ENCODE data around the gene RAB4A. TPM values are rescaled to one million over a fixed set of nuclear protein-coding genes. Genes with fewer than 3 reads are reported as not detected.
A peak's percentile ranks its signal among the peaks of the same experiment; 100 is the strongest.

RAB4A gene
- total RNA-seq, 4 donors from 2014 or later: 24.1 to 50.7 (median 43.0) TPM

- TF ChIP-seq POLR2A (IDR thresholded peaks at IDR 0.05): no peak
- TF ChIP-seq CTCF (IDR thresholded peaks at IDR 0.05): peak in 5 of 6 experiments; percentile 29 to 60 (median 44)
- Histone ChIP-seq H3K36me3 (no peaks in the 10 kb centered on the region), H3K9me3 (no peaks in the 10 kb centered on the region), H3K27me3 (peaks cover 0 to 7% (median 0%) of the 10 kb centered on the region in 4 donors), H3K4me1 (peaks cover 7 to 22% (median 9%) of the 10 kb centered on the region in 3 donors), H3K27ac (no peak overlapping the region), H3K4me3 (no peak overlapping the region)
- no peak for DNase-seq
- WGBS, 2 donors: 73 to 82% methylated on average over 1 of the region's 1 CpG
- intact Hi-C loops (cut with DNase I): no loop called here
Measured at GRCh38 chr1:229254910-229255541, 15.9 kb upstream of the RAB4A start.

GRCh38 chr1:229258031-229258756, 12.7 kb upstream of the RAB4A start:
- Histone ChIP-seq H3K4me1 (peaks cover 6 to 16% (median 7%) of the 10 kb centered on the region in 3 donors), H3K36me3 (no peaks in the 10 kb centered on the region), H3K27ac (no peak overlapping the region), H3K9me3 (no peaks in the 10 kb centered on the region), H3K4me3 (no peak overlapping the region), H3K27me3 (no peaks in the 10 kb centered on the region)
- TF ChIP-seq POLR2A (IDR thresholded peaks at IDR 0.05) (no peak), CTCF (IDR thresholded peaks at IDR 0.05) (peak; percentile 46 to 88 (median 84))
- WGBS, 2 donors: 11 to 13% methylated on average over 4 of the region's 4 CpGs
- intact Hi-C loops (cut with DNase I): no loop called here
- no peak for DNase-seq

- 50 to 65% methylated on average over 4 to 5 of the region's 5 CpGs for WGBS, 2 donors
- Histone ChIP-seq H3K4me3 (no peak overlapping the region), H3K36me3 (no peaks in the 10 kb centered on the region), H3K9me3 (no peaks in the 10 kb centered on the region), H3K27ac (no peak overlapping the region), H3K4me1 (peaks cover 6 to 12% (median 7%) of the 10 kb centered on the region in 3 donors), H3K27me3 (no peaks in the 10 kb centered on the region)
- TF ChIP-seq POLR2A (IDR thresholded peaks at IDR 0.05) (no peak), CTCF (IDR thresholded peaks at IDR 0.05) (no peak)
- DNase-seq: no peak
- intact Hi-C loops (cut with DNase I): no loop called here
Measured at GRCh38 chr1:229258757-229259060, 12.2 kb upstream of the RAB4A start.

GRCh38 chr1:229260297-229260696, 10.6 kb upstream of the RAB4A start:
- Histone ChIP-seq H3K36me3 (no peaks in the 10 kb centered on the region), H3K9me3 (no peaks in the 10 kb centered on the region), H3K27me3 (no peaks in the 10 kb centered on the region), H3K4me3 (no peak overlapping the region), H3K4me1 (peaks cover 6 to 8% (median 7%) of the 10 kb centered on the region in 3 donors), H3K27ac (no peak overlapping the region)
- no peak for DNase-seq
- intact Hi-C loops (cut with DNase I): loop anchor here (5.0 kb wide), 1 partner anchor 222 kb away; no protein-coding TSS in a partner anchor
- WGBS, 2 donors: 80% methylated on average over 1 to 3 of the region's 3 CpGs
- TF ChIP-seq POLR2A (IDR thresholded peaks at IDR 0.05): no peak
- no peak for TF ChIP-seq CTCF (IDR thresholded peaks at IDR 0.05)

- Histone ChIP-seq H3K36me3 (no peaks in the 10 kb centered on the region), H3K4me1 (peaks cover 6 to 8% (median 7%) of the 10 kb centered on the region in 3 donors), H3K27ac (no peak overlapping the region), H3K4me3 (no peak overlapping the region), H3K27me3 (no peaks in the 10 kb centered on the region), H3K9me3 (no peaks in the 10 kb centered on the region)
- 96% methylated on average over 2 of the region's 2 CpGs for WGBS, 2 donors
- TF ChIP-seq POLR2A (IDR thresholded peaks at IDR 0.05) (no peak), CTCF (IDR thresholded peaks at IDR 0.05) (no peak)
- intact Hi-C loops (cut with DNase I): loop anchor here (5.0 kb wide), 1 partner anchor 220 kb away; no protein-coding TSS in a partner anchor
- DNase-seq: no peak
Measured at GRCh38 chr1:229262239-229262638, 8.7 kb upstream of the RAB4A start.

Data from esophagus squamous epithelium (tissue), 5 donors.